Ishikawa (cell line): Measurements from ENCODE around the gene ALDH2.

Experiments used
- CREB1 ChIP-seq: IDR thresholded peaks from 2 replicates; pipeline ENCODE4 v1.6.1; 2012; ENCODE audit warnings: low read depth
- EGR1 ChIP-seq: IDR thresholded peaks from 2 replicates; pipeline ENCODE4 v1.6.1; 2012
- EP300 ChIP-seq: IDR thresholded peaks from 2 replicates; pipeline ENCODE4 v1.6.1; 2012; ENCODE audit warnings: borderline replicate concordance
- FOXM1 ChIP-seq: IDR thresholded peaks from 2 replicates; pipeline ENCODE4 v1.6.1; 2012; ENCODE audit warnings: low read depth, borderline replicate concordance
- MAX ChIP-seq: IDR thresholded peaks from 2 replicates; pipeline ENCODE4 v1.6.1; 2012
- REST ChIP-seq: IDR thresholded peaks from 2 replicates; pipeline ENCODE4 v1.6.1; 2012; ENCODE audit warnings: low read depth, mild to moderate bottlenecking
- TCF12 ChIP-seq: IDR thresholded peaks from 2 replicates; pipeline ENCODE4 v1.6.1; 2012; ENCODE audit warnings: low read depth
- TEAD4 ChIP-seq: IDR thresholded peaks from 2 replicates; pipeline ENCODE4 v1.6.1; 2012
- USF1 ChIP-seq: IDR thresholded peaks from 2 replicates; pipeline ENCODE4 v1.6.1; 2012
- YY1 ChIP-seq: IDR thresholded peaks from 2 replicates; pipeline ENCODE4 v1.6.1; 2012; ENCODE audit warnings: low read depth
- ZBTB7A ChIP-seq: IDR thresholded peaks from 2 replicates; pipeline ENCODE4 v1.6.1; 2012; ENCODE audit warnings: low read depth

GRCh38 chr12:111826992-111827391, 60.3 kb downstream of the ALDH2 start:
- TF ChIP-seq USF1: no peak
- TF ChIP-seq YY1: no peak
- no peak for TF ChIP-seq MAX
- TF ChIP-seq EP300: no peak
- TF ChIP-seq TEAD4: no peak
- TF ChIP-seq FOXM1: no peak
- no peak for TF ChIP-seq CREB1
- TF ChIP-seq TCF12: no peak
- TF ChIP-seq ZBTB7A: no peak
- no peak for TF ChIP-seq REST
- TF ChIP-seq EGR1: no peak
